Smooth muscle cell (in vitro differentiated cells): ENCODE results near the gene IPO4. TPM values are rescaled to one million over a fixed set of nuclear protein-coding genes. Genes with fewer than 3 reads are reported as not detected.
A peak's percentile ranks its signal among the peaks of the same experiment; 100 is the strongest.

ENCODE experiments used
- DNase-seq: peaks from one replicate; lab custom pipeline; 2025; ENCODE audit not compliant: unreplicated experiment; lab: John Stamatoyannopoulos, UW
- H2AFZ ChIP-seq: fragments of 200-600 bp; sonication (generic); 2 replicates; pipeline ENCODE4 v1.6.0; 2016; ENCODE audit warnings: antibody characterized with exemption, low read depth, mild to moderate bottlenecking
- H3F3A ChIP-seq: fragments of 200-600 bp; sonication (generic); 2 replicates; pipeline ENCODE4 v1.6.0; 2017; ENCODE audit warnings: antibody characterized with exemption, low read depth
- H3K27ac ChIP-seq: fragments of 200-600 bp; sonication (generic); 2 replicates; pipeline ENCODE4 v1.5.1; 2016; ENCODE audit warnings: low read depth, mild to moderate bottlenecking
- H3K27me3 ChIP-seq: fragments of 200-600 bp; sonication (generic); 2 replicates; pipeline ENCODE4 v1.6.1; 2016; ENCODE audit warnings: low read depth, mild to moderate bottlenecking
- H3K36me3 ChIP-seq: fragments of 200-600 bp; sonication (generic); 2 replicates; pipeline ENCODE4 v1.5.1; 2016; ENCODE audit warnings: low read depth
- H3K4me1 ChIP-seq: fragments of 200-600 bp; sonication (generic); 2 replicates; pipeline ENCODE4 v1.5.1; 2016; ENCODE audit warnings: low read depth
- H3K4me2 ChIP-seq: fragments of 200-600 bp; sonication (generic); 2 replicates; pipeline ENCODE4 v1.6.0; 2016; ENCODE audit warnings: mild to moderate bottlenecking
- H3K4me3 ChIP-seq: fragments of 200-600 bp; sonication (generic); 2 replicates; pipeline ENCODE4 v1.5.1; 2016; ENCODE audit warnings: mild to moderate bottlenecking
- H3K79me2 ChIP-seq: fragments of 200-600 bp; sonication (generic); 2 replicates; pipeline ENCODE4 v1.6.0; 2016; ENCODE audit warnings: low read depth, mild to moderate bottlenecking
- H3K9ac ChIP-seq: fragments of 200-600 bp; sonication (generic); 2 replicates; pipeline ENCODE4 v1.6.0; 2016; ENCODE audit warnings: low read depth
- H3K9me3 ChIP-seq: fragments of 200-600 bp; sonication (generic); replicated peaks from 2 replicates; pipeline ENCODE4 v1.5.1; 2016; ENCODE audit warnings: low read depth
- H4K20me1 ChIP-seq: fragments of 200-600 bp; sonication (generic); 2 replicates; pipeline ENCODE4 v1.6.0; 2016; ENCODE audit warnings: low read depth
- WGBS: methylation state at CpG from one replicate; pipeline ENCODE4 v1.1.7; 2016; ENCODE audit warnings: low lambda C conversion rate; 5-methylcytosine and 5-hydroxymethylcytosine counted together
- polyA plus RNA-seq: library from polyadenylated mRNA; unstranded; fragments of >200 nt; fragmentation: Nextera tagmentation; extraction: Ambion mirVana; gene quantifications from 2 replicates; pipeline ENCODE4 v1.2.1, GENCODE V29; 2016
- total RNA-seq: library from RNA; depleted of rRNA; stranded (reverse); fragments of >200 nt; gene quantifications from 2 replicates; pipeline ENCODE4 v1.2.3, GENCODE V29; 2014
- TF ChIP-seq, protein P1 (sequence below): fragments of 200-600 bp; sonication (generic); IDR thresholded peaks from 2 replicates; pipeline ENCODE4 v1.5.1; 2017; ENCODE audit warnings: borderline replicate concordance, mild to moderate bottlenecking, antibody characterized with exemption; ENCODE audit not compliant: insufficient read depth, poor library complexity, severe bottlenecking

Gene IPO4
- total and polyA plus RNA-seq, 2 experiments from 2014 or later: 14.7 to 20.5 TPM

DNA sequence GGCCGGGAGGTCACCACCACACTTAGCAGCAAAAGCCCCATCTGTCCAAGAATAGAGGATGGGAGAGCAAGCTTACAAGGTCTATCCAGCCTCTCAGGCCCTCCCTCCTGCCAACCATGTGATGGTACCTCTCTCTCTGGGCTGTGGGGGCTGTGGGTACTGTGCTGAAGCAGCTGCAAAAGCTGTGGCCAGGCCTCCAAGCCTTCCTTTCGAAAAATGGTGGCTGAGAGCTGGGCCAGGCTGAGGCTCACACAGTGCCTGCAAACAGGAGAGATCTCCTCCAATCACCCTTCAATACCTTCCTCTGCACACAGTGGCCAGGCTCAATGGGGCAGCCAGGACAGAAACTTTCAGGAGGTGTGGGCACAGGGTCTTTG lies 1.1 kb downstream of the IPO4 start:
- Histone ChIP-seq H3K9ac (no peak overlapping the region), H3K4me3 (peak overlapping the region; percentile 58), H3K27ac (no peak overlapping the region), H4K20me1 (no peaks in the 10 kb centered on the region), H3F3A (peaks cover 10% of the 10 kb centered on the region), H3K27me3 (no peaks in the 10 kb centered on the region), H3K4me1 (peaks cover 11% of the 10 kb centered on the region), H3K36me3 (no peaks in the 10 kb centered on the region), H2AFZ (no peak overlapping the region), H3K4me2 (peak overlapping the region; percentile 85), H3K79me2 (peaks cover 13% of the 10 kb centered on the region), H3K9me3 (no peaks in the 10 kb centered on the region)
- TF ChIP-seq, protein P1, sequence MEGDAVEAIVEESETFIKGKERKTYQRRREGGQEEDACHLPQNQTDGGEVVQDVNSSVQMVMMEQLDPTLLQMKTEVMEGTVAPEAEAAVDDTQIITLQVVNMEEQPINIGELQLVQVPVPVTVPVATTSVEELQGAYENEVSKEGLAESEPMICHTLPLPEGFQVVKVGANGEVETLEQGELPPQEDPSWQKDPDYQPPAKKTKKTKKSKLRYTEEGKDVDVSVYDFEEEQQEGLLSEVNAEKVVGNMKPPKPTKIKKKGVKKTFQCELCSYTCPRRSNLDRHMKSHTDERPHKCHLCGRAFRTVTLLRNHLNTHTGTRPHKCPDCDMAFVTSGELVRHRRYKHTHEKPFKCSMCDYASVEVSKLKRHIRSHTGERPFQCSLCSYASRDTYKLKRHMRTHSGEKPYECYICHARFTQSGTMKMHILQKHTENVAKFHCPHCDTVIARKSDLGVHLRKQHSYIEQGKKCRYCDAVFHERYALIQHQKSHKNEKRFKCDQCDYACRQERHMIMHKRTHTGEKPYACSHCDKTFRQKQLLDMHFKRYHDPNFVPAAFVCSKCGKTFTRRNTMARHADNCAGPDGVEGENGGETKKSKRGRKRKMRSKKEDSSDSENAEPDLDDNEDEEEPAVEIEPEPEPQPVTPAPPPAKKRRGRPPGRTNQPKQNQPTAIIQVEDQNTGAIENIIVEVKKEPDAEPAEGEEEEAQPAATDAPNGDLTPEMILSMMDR: no peak
- no peak for DNase-seq
- 88% methylated on average over 2 of the region's 2 CpGs for WGBS

DNA sequence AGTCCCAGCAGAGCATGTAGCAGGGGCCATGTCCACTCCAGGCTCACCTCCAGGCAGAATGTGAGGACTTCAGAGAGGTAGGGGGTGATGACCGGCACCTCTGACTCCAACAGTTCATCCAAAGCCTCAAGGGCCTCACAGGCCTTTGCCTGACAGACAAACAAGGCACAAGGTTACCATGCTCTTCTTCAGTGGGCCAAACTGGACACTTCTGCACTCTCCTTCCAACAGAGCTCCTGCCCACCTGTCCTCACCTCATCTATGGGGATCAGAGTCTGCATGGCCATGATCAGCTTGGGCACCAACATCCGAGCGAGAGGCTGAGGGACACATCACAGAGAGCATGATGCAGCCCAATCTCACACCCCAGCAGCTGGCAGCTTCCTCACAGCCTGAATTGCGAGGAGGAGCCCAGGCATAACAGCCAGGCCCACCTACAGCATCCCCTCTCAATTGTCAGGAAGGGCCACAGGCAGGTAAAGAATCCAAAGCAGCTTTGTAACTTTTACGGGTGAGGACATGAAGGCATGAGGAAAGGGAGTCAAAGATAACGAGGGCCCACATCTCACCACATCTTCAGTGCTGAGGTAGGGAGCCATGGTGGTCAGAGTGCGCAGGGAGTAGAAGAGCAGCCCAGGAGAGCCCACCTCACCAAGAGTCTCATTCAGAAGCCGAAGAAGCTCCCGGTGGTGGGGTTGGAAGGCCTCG lies 1.6 kb downstream of the IPO4 start:
- TF ChIP-seq, protein P1: no peak
- Histone ChIP-seq H3K27ac (no peak overlapping the region), H3K4me3 (no peak overlapping the region), H3K4me1 (peaks cover 11% of the 10 kb centered on the region), H3K4me2 (no peak overlapping the region), H3K9ac (no peak overlapping the region), H2AFZ (no peak overlapping the region), H3K9me3 (no peaks in the 10 kb centered on the region), H3K36me3 (no peaks in the 10 kb centered on the region), H3K79me2 (peaks cover 9% of the 10 kb centered on the region), H3K27me3 (no peaks in the 10 kb centered on the region), H3F3A (peaks cover 10% of the 10 kb centered on the region), H4K20me1 (no peaks in the 10 kb centered on the region)
- 96% methylated on average over 10 of the region's 10 CpGs for WGBS
- no peak for DNase-seq

DNA sequence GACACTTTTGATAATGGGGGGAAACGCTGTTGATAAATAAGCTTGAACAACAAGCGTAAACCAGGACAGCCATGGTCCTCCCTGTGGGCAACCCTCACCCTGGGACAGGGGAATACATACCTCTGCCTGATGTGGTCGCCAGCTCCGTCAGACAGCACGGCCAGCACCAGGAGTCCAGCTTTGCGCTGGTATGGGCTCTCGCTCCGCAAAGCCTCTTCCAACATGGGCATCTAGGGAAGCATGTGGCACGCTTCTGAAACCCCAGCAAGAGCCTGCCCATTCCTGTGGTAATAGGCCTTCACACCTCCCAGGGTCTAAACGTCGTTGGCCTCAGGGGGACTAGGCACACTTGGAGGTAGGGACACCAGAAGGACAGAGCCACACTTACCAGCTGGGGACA lies 2.9 kb downstream of the IPO4 start:
- H3K4me1 ChIP-seq: peaks cover 11% of the 10 kb centered on the region
- H4K20me1 ChIP-seq: no peaks in the 10 kb centered on the region
- peaks cover 9% of the 10 kb centered on the region for H3K79me2 ChIP-seq
- no peaks in the 10 kb centered on the region for H3K9me3 ChIP-seq
- no peak overlapping the region for H2AFZ ChIP-seq
- no peak overlapping the region for H3K4me3 ChIP-seq
- H3K27ac ChIP-seq: no peak overlapping the region
- TF ChIP-seq, protein P1: no peak
- WGBS: 96% methylated on average over 11 of the region's 11 CpGs
- H3K36me3 ChIP-seq: no peaks in the 10 kb centered on the region
- H3K9ac ChIP-seq: no peak overlapping the region
- peaks cover 10% of the 10 kb centered on the region for H3F3A ChIP-seq
- no peak overlapping the region for H3K4me2 ChIP-seq
- no peaks in the 10 kb centered on the region for H3K27me3 ChIP-seq
- no peak for DNase-seq

DNA sequence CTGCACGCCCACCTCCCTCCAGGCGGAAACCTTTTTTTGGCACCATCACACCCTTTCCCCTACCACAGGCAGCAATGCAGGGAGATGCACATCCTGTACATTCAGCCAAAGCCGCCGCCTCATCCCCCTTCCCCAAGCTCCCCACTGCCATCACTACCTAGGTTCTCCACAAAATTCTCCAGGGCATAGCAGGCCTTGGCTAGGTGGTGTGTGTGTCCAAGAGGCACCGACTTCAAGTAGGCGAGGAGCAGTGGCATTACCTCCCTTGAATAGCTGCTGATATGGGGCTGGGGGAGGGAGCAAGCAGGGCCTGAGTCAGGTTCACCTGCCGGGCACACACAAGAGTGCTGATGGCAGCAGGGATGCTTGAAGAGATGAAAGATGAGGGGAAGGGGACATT lies 3.6 kb downstream of the IPO4 start:
- TF ChIP-seq, protein P1: no peak
- 99% methylated on average over 7 of the region's 7 CpGs for WGBS
- Histone ChIP-seq H3K9ac (no peak overlapping the region), H3K27ac (no peak overlapping the region), H3K27me3 (no peaks in the 10 kb centered on the region), H3K9me3 (no peaks in the 10 kb centered on the region), H3K4me2 (no peak overlapping the region), H3F3A (peaks cover 10% of the 10 kb centered on the region), H3K36me3 (no peaks in the 10 kb centered on the region), H4K20me1 (no peaks in the 10 kb centered on the region), H3K4me1 (peaks cover 11% of the 10 kb centered on the region), H2AFZ (no peak overlapping the region), H3K4me3 (no peak overlapping the region), H3K79me2 (peaks cover 9% of the 10 kb centered on the region)
- DNase-seq: no peak
